Measurements from ENCODE around the gene RNF44. TPM values are rescaled to one million over a fixed set of nuclear protein-coding genes. Genes with fewer than 3 reads are reported as not detected.

Gene RNF44
- total and polyA plus RNA-seq, 11 donors, result 9.2 to 35.7 (median 20.0) TPM

DNA sequence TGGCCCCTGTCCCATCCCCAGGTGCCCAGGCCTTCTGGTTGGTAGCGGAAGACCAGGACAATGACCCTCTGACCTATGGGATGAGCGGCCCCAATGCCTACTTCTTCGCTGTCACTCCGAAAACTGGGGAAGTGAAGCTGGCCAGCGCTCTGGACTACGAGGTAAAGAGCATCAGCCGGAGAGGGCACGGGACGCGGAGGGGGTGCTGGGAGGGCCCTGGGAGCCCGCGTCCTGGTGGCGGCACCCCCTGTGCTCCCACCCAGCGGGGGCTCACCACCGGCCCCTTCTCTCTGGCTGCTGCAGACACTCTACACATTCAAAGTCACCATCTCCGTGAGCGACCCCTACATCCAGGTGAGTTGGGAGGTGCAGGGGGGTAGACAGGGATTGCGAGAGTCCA lies 31.5 kb upstream of the RNF44 start:
- Histone ChIP-seq H3K9me3 (no peaks in the 10 kb centered on the region), H3K27ac (no peak overlapping the region), H3K4me1 (no peaks in the 10 kb centered on the region), H3K27me3 (peaks cover 0 to 35% (median 8%) of the 10 kb centered on the region in 9 donors), H3K36me3 (no peaks in the 10 kb centered on the region), H3K4me3 (no peak overlapping the region)
- DNase-seq, result no peak
- TF ChIP-seq, protein P1, sequence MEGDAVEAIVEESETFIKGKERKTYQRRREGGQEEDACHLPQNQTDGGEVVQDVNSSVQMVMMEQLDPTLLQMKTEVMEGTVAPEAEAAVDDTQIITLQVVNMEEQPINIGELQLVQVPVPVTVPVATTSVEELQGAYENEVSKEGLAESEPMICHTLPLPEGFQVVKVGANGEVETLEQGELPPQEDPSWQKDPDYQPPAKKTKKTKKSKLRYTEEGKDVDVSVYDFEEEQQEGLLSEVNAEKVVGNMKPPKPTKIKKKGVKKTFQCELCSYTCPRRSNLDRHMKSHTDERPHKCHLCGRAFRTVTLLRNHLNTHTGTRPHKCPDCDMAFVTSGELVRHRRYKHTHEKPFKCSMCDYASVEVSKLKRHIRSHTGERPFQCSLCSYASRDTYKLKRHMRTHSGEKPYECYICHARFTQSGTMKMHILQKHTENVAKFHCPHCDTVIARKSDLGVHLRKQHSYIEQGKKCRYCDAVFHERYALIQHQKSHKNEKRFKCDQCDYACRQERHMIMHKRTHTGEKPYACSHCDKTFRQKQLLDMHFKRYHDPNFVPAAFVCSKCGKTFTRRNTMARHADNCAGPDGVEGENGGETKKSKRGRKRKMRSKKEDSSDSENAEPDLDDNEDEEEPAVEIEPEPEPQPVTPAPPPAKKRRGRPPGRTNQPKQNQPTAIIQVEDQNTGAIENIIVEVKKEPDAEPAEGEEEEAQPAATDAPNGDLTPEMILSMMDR (IDR thresholded peaks at IDR 0.05), result no peak
- no peak for TF ChIP-seq POLR2A (IDR thresholded peaks at IDR 0.05)
- 77 to 81% (median 79%) methylated on average over 18 of the region's 18 CpGs for WGBS, 4 donors
- ATAC-seq, result no peak
- intact Hi-C loops (cut with DNase I), result no loop called here

DNA sequence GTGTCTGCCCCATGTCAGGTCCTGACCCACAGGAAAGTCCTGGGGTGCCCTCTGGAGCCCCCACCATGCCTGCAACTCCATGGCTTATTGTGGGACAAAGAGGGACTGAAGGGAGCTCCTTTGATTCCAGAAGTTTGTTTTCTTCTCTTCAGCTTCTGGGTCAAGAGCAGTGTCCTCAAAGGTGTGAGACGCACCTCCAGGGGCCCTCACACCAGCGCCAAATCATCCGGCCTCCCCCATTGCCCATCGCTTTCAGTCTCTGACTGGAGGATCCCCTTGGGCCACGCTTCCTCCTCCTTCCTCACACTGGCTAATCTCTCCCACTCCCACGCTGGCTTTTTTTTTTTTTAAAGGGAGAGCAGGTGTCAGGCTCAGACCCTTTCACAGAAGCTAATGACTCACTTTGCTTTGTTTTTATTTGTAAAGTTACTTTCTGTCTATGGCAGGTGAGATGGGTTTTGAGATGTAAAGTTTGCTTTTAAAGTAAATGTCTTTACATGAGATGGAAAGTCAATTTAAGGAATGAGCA lies 28.6 kb upstream of the RNF44 start:
- 38 to 47% (median 42%) methylated on average over 6 of the region's 6 CpGs for WGBS, 4 donors
- H3K27me3 ChIP-seq, result peaks cover 0 to 35% (median 8%) of the 10 kb centered on the region in 9 donors
- intact Hi-C loops (cut with DNase I), result no loop called here

DNA sequence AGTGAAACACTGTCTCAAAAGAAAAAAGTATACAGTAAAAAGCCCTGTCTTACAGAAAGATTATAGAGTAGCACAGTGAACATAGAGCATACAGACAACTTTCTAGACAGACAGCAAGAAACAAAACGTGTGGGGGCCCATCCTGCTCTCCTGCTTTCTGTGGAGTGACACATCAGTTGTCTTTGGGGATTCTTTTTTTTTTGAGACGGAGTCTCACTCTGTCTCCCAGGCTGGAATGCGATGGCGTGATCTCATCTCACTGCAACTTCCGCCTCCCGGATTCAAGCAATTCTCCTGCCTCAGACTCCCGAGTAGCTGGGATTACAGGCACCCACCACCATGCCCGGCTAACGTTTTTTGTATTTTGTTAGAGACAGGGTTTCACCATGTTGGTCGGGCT lies 26.8 kb upstream of the RNF44 start:
- Histone ChIP-seq H3K36me3 (no peaks in the 10 kb centered on the region), H3K27me3 (peaks cover 0 to 26% (median 5%) of the 10 kb centered on the region in 9 donors), H3K4me1 (no peaks in the 10 kb centered on the region), H3K4me3 (no peak overlapping the region), H3K9me3 (no peaks in the 10 kb centered on the region), H3K27ac (no peak overlapping the region)
- no peak for TF ChIP-seq POLR2A (IDR thresholded peaks at IDR 0.05)
- TF ChIP-seq, protein P1 (IDR thresholded peaks at IDR 0.05), result no peak
- 68 to 77% (median 73%) methylated on average over 10 of the region's 10 CpGs for WGBS, 4 donors
- no peak for ATAC-seq
- DNase-seq, result no peak
- intact Hi-C loops (cut with DNase I), result no loop called here

More for the DNA sequence above, 28.6 kb upstream of the RNF44 start:
- TF ChIP-seq, protein P1 (IDR thresholded peaks at IDR 0.05), result no peak
- TF ChIP-seq POLR2A (IDR thresholded peaks at IDR 0.05), result no peak
- H3K9me3 ChIP-seq, result no peaks in the 10 kb centered on the region
- H3K4me3 ChIP-seq, result no peak overlapping the region
- H3K36me3 ChIP-seq, result no peaks in the 10 kb centered on the region
- ATAC-seq (no peak), DNase-seq (peak in 1 of 5 donors; percentile 3)
- no peaks in the 10 kb centered on the region for H3K4me1 ChIP-seq
- H3K27ac ChIP-seq, result no peak overlapping the region

DNA sequence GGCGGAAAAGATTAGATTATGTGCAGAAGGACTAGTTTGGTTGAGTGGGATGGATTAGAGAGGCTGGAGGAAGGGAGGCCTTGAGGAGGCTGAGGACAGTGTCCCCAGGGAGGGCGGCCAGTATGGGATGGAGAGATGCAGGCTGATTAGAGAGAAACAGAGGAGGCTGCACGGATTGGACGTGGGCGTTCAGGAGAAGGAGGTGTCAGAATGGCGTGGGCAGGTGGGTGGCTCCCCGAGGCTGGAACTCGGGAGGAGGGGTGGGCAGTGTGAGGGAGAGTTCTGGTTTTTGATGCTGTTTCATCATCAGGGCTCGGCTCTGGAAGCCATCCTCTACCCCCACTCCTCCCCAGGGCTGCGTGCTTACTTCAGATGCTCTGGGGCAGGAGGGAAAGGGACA lies 25.0 kb upstream of the RNF44 start:
- intact Hi-C loops (cut with DNase I), result no loop called here

More for the DNA sequence above, 25.0 kb upstream of the RNF44 start:
- Histone ChIP-seq H3K9me3 (no peaks in the 10 kb centered on the region), H3K4me3 (no peak overlapping the region), H3K4me1 (no peaks in the 10 kb centered on the region), H3K27ac (no peak overlapping the region), H3K36me3 (no peaks in the 10 kb centered on the region), H3K27me3 (peaks cover 0 to 13% (median 0%) of the 10 kb centered on the region in 9 donors)
- DNase-seq (no peak), ATAC-seq (no peak)
- WGBS, 4 donors, result 60 to 65% (median 61%) methylated on average over 10 of the region's 10 CpGs
- TF ChIP-seq, protein P1 (IDR thresholded peaks at IDR 0.05), result no peak
- TF ChIP-seq POLR2A (IDR thresholded peaks at IDR 0.05), result no peak

All from heart left ventricle (tissue), 16 donors.